ENCODE data around the gene SCRG1.

The SCRG1 gene

GRCh38 chr4:173360587-173361221 lies 38.2 kb downstream of the SCRG1 start:
- no peak for DNase-seq

- no peak for DNase-seq
Measured at GRCh38 chr4:173357939-173358338, 41.0 kb downstream of the SCRG1 start.

DNA sequence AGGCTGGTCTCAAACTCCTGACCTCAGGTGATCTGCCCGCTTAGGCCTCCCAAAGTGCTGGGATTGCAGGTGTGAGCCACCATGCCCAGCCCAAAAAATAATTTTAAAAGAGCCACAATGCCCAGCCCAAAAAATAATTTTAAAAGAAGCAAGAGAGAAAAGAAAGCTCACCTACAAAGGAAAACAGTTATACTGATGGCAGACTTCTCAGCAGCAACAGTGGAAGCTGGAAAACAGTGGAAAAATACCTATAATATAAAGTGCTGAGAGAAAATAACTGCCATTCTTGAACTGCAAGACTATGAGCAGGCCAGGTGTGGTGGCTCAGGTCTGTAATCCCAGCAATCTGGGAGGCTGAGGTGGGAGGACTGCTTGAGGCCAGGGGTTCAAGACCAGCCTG lies 51.4 kb downstream of the SCRG1 start:
- DNase-seq, result no peak

- no peak for DNase-seq
Measured at GRCh38 chr4:173346074-173346473, 52.8 kb downstream of the SCRG1 start.

DNA sequence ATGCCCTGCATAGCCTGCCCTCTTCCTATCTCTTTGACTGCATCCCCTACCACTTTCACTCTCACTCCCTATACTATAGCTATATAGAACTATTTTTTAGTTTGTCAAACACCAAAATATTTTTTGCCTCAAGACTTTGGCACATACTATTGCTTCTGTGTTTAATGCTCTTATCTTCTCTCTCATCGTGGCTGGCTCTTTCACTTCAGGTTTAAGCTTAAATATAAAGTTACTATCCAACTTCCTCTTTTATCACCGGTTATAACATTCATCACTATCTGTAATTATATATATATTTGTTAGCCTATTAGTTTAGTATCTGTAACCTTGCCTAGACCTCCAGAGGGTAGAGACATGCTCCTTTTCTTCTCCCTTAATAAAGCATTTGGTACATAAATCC lies 53.3 kb downstream of the SCRG1 start:
- peak in 1 of 5 experiments; percentile 16 for DNase-seq

GRCh38 chr4:173343832-173344397 lies 55.0 kb downstream of the SCRG1 start:
- DNase-seq, result no peak

GRCh38 chr4:173337463-173337862 lies 61.5 kb downstream of the SCRG1 start:
- no peak for DNase-seq

DNA sequence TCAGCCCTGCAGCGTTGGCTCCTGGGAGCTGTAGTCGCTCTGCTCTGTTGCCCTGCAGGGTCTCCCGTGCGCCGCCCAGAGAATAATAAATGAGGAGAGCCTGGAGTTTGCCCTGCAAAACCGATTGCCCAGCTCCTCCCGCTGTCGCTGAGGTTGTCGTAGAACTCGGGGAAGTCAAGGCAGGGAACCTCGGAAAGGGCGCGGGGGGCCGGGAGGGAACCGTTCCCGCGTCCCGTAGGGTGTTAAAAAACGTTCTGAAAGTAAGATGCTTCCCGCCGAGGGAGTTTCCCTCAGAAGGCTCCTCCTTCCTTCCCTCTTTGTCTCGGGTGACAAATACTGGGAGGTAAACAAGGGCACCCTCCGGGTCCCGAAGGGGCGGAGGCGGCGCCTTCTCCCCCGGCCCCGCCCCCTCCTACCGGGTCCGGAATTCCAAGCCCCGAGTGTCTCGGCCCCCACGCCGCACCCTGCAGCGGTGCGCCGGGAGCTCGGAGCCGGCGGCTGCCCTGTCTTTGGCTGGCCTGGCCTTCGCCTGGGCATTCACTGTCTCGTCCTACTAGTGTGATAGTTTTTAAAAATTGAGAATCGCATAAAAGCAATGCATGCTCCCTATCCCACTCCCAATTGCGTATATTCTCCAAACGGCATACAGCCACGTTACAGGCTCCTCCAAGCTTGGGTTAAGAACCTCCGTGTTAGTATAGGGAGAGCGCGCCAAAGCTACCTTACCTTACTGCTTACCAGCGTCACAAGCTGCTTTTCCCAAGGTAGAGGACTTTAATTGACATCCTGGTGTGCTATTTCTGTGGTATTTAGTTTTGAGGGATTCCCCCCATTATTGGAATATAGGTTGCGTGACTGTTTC lies 63.8 kb downstream of the SCRG1 start:
- DNase-seq, result peak in 4 of 5 experiments; percentile 3 to 79 (median 12)

All from T-helper 2 cell (primary cell).